Stimulated activated CD4-positive, alpha-beta T cell treated with anti-CD3 and anti-CD28 coated beads, TNF-alpha, amount 100 ng/mL, for 24 hours (primary cell): Measurements from ENCODE around the gene ERICH3.

Source experiments
- DNase-seq, 3 experiments: peaks; one replicate each; pipeline ENCODE4 v3.0.0-alpha.2; 2020; ENCODE audit warnings: low read depth in 3 of 3

The ERICH3 gene

GRCh38 chr1:74592580-74593355 is 80.8 kb downstream of the ERICH3 start:
- no peak for DNase-seq

GRCh38 chr1:74591949-74592348 is 81.6 kb downstream of the ERICH3 start:
- DNase-seq: no peak

GRCh38 chr1:74590288-74590687 is 83.3 kb downstream of the ERICH3 start:
- no peak for DNase-seq

- no peak for DNase-seq
These were observed 85.7 kb downstream of the ERICH3 start for GRCh38 chr1:74587888-74588287.

- DNase-seq: no peak
These were observed 87.2 kb downstream of the ERICH3 start for GRCh38 chr1:74586253-74586897.

- no peak for DNase-seq
These were observed 89.4 kb downstream of the ERICH3 start for GRCh38 chr1:74584185-74584584.

GRCh38 chr1:74583397-74583796 is 90.2 kb downstream of the ERICH3 start:
- no peak for DNase-seq

GRCh38 chr1:74579425-74579824 is 94.2 kb downstream of the ERICH3 start:
- DNase-seq: no peak

GRCh38 chr1:74578101-74578500 is 95.5 kb downstream of the ERICH3 start:
- DNase-seq: no peak

- no peak for DNase-seq
These were observed 101.7 kb downstream of the ERICH3 start for GRCh38 chr1:74571891-74572290.

- no peak for DNase-seq
These were observed 102.1 kb downstream of the ERICH3 start for GRCh38 chr1:74571493-74571800.

- no peak for DNase-seq
These were observed 102.6 kb downstream of the ERICH3 start for GRCh38 chr1:74570797-74571492.

- DNase-seq: no peak
These were observed 123.7 kb downstream of the ERICH3 start for GRCh38 chr1:74549932-74550331.

- DNase-seq: no peak
These were observed 124.4 kb downstream of the ERICH3 start for GRCh38 chr1:74548961-74549750.

GRCh38 chr1:74545821-74546220 is 127.8 kb downstream of the ERICH3 start:
- DNase-seq: no peak

- no peak for DNase-seq
These were observed 139.4 kb downstream of the ERICH3 start for GRCh38 chr1:74534241-74534640.

GRCh38 chr1:74531796-74532195 is 141.8 kb downstream of the ERICH3 start:
- DNase-seq: no peak

GRCh38 chr1:74530892-74531291 is 142.7 kb downstream of the ERICH3 start:
- no peak for DNase-seq

GRCh38 chr1:74528123-74528522 is 145.5 kb downstream of the ERICH3 start:
- no peak for DNase-seq

- no peak for DNase-seq
These were observed 146.9 kb downstream of the ERICH3 start for GRCh38 chr1:74526708-74527107.

- no peak for DNase-seq
These were observed 149.6 kb downstream of the ERICH3 start for GRCh38 chr1:74523873-74524480.

- DNase-seq: no peak
These were observed 151.4 kb downstream of the ERICH3 start for GRCh38 chr1:74522148-74522547.
